IPS DF 4.7 (cell line): ENCODE data around the gene TPST1.

ENCODE experiments used
- DNase-seq: peaks from one replicate; pipeline ENCODE4 v3.0.0-alpha.2; 2013; ENCODE audit warnings: low spot score; ENCODE audit errors: extremely low read depth

The TPST1 gene

DNA sequence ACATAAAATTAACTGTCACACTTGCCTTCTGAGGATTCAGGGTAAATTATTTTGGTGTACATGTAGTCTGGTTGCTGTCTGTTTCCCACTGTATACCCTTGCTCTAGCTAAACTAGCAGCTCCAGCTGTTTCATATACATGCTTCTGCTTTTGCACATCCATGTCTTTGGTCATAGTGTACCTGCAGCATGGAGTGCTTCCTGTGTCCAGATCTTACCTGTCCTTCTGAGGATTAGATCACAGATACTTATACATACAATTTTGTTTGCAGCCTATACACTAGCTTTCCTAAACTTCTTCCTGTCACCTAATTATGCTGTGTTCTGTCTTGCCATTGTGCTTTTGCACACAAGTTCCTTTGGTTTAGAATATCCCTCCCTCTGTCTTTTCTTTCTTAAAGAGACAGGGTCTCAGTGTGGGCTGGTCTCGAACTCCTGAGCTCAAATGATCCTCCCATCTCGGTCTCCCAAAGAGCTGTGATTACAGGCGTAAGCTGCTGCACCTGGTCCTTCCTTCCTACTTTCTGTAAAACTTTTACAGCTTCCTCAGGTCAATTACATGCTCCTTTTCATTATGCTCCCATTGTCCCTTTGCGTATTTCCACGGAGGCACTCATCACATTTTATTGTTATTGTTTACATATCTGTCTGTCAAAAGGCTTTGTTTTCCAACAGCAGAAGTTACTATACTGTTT lies 33.8 kb downstream of the TPST1 start:
- DNase-seq = no peak

DNA sequence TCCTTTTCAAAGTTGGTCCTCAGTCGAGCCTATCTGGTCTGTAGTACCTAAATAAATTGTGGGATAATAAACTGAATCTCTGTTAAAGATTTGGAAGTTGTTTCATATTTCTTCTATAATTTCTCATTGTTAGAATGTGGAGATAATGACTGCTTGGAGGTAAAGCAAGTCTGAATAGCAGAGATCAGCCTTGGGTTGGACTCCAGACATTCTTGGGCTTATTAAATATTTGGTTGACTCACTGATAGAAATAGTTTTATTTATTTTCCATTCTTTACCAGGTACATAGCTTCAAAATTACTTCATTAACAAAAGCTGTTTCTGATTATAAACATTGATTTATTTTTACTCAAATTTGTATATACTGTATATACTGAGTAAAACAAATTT lies 34.3 kb downstream of the TPST1 start:
- DNase-seq = no peak

DNA sequence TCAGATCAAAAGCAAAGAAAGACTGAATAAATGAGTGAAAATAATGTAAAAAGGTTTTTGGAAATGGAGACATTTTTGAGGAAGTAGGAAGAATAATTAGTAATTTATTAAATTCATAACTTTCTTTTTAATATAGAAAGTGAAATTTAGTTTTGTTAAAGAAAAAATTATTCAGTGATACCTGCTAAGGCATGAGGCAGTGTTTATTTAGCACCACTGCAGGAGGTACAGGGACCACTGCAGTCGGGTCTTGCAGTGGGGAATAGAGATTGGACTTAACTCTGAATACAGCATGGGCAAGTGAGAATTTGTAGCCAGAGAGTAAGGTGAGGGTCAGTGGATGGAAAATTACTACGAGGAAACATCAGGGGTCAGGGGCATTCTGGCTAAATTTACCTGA lies 39.9 kb downstream of the TPST1 start:
- DNase-seq = no peak

DNA sequence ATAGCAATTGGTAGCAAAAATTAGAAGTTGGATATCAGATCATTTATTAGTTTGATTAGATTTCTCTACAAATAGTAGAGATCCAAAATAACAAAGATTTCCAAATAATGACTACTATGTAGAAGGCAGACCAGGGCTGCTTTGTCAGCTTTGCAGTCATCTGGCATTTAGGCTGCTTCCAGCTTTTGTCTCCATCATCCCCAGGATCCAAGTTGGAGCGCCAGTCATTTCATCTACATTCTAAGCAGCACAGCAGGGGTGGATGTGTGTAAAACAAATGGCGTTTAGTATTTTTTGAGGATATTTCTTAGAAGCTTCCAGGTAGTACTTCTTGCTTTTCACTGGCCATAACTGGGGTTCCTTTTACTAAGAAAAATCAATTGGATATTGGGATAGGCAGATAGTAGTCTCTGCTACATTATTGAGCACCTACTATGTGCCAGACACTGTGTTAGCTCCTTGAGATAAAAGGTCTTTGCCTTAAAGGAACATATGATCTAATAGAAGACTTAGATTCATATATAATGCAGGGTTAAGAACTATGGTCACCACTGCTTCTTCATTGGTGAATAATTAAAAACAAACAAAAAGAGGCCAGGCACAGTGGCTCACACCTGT lies 41.5 kb downstream of the TPST1 start:
- peak; percentile 16 for DNase-seq

- no peak for DNase-seq
Observed at GRCh38 chr7:66247380-66248078, 42.4 kb downstream of the TPST1 start.

- no peak for DNase-seq
Observed at GRCh38 chr7:66250711-66251110, 45.6 kb downstream of the TPST1 start.

GRCh38 chr7:66255534-66256100 lies 50.5 kb downstream of the TPST1 start:
- no peak for DNase-seq

GRCh38 chr7:66256281-66256680 lies 51.1 kb downstream of the TPST1 start:
- no peak for DNase-seq

DNA sequence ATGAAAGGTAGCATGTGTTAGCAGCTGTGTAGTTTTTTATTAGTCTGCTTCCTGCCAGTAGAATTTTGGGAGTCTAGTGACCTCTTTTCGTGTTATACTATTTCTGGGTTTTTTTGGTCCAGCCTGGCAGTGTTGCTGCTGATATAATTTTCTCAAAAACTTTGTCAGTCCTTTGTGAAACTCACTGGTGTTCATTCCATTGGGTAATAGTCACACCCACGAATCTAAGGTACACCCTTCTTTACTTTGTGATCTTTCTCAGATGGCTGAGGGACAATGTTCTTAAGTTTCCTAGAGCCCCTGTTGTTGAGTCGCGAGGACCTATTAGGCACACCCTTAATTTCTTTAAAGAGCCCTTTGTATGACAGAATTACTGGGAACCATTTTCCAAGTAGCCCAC lies 52.3 kb downstream of the TPST1 start:
- no peak for DNase-seq

GRCh38 chr7:66258409-66258808 lies 53.3 kb downstream of the TPST1 start:
- no peak for DNase-seq

- DNase-seq = no peak
Observed at GRCh38 chr7:66261941-66262340, 56.8 kb downstream of the TPST1 start.

GRCh38 chr7:66263936-66264335 lies 58.8 kb downstream of the TPST1 start:
- DNase-seq = no peak

DNA sequence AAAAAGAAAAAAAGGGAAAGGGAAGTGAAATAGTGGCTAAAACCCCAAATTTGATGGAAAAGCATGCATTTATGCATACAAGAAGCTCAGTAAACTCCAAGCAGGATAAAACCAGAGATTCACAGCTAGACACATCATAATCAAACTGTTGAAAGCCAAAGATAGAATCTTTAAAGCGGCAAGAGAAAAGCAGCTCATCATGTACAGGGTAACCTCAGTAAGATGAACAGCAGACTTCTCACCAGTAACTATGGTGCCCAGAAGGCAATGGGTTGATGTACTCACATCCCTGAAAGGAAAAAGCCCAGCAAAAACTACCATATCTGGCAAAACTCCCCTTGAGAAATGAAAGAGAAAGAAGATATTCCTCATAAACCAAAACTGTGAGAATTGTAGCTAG lies 60.4 kb downstream of the TPST1 start:
- no peak for DNase-seq

- DNase-seq = no peak
Observed at GRCh38 chr7:66267249-66267648, 62.1 kb downstream of the TPST1 start.

- no peak for DNase-seq
Observed at GRCh38 chr7:66269978-66270377, 64.8 kb downstream of the TPST1 start.

GRCh38 chr7:66272321-66272720 lies 67.2 kb downstream of the TPST1 start:
- DNase-seq = no peak

DNA sequence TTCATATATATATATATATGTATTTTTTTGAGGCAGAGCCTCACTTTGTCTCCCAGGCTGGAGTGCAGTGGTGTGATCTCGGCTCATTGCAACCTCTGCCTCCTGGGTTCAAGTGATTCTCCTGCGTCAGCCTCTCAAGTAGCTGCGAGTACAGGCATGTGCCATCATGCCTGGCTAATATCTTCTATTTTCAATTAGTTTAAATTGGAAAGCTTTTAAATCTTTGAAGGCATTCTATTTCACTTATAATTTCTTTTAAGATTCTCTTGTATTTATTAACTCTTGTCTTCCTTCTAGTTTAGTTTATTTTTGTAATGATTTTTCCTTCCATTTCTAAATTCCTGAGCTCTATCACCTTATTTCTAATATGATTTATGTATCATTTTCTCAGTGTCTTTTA lies 71.2 kb downstream of the TPST1 start:
- no peak for DNase-seq

DNA sequence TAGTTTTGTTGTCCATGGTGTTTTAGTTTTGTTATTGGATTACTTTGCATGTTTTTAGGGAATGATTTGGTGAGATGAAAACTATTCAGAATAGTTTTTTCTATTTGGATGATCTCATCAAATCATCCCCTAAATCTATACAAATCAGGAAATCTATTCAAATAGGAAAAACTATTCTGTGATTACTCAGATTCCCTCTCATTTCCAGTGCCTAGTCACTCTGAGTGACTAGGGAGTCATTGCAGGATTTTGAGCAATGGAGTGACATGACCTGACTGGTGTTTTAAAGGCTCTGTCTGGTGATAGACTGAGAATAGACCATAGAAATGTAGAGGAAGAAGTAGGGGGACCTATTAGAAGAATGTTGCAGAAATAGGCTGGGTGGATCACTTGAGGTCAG lies 72.4 kb downstream of the TPST1 start:
- no peak for DNase-seq

DNA sequence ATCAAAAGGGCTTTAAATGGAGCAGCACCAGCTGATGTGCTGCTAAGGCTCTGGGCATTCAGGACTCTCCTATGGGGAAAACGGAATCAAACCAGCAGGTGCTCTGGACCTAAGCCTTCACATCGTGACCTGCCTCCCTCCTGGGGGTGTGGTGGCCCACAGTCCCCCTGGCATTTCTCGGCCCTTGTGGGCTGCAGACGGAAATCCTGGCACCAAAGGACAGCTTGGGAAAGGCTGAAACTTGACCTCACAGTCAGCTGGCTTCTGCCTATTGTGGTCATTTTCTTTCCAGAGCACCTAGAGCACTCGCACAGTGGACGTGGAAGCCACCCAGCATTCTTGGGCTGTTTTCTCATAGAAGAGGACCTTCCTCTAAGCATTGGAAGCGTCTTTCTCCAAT lies 74.8 kb downstream of the TPST1 start:
- DNase-seq = no peak

DNA sequence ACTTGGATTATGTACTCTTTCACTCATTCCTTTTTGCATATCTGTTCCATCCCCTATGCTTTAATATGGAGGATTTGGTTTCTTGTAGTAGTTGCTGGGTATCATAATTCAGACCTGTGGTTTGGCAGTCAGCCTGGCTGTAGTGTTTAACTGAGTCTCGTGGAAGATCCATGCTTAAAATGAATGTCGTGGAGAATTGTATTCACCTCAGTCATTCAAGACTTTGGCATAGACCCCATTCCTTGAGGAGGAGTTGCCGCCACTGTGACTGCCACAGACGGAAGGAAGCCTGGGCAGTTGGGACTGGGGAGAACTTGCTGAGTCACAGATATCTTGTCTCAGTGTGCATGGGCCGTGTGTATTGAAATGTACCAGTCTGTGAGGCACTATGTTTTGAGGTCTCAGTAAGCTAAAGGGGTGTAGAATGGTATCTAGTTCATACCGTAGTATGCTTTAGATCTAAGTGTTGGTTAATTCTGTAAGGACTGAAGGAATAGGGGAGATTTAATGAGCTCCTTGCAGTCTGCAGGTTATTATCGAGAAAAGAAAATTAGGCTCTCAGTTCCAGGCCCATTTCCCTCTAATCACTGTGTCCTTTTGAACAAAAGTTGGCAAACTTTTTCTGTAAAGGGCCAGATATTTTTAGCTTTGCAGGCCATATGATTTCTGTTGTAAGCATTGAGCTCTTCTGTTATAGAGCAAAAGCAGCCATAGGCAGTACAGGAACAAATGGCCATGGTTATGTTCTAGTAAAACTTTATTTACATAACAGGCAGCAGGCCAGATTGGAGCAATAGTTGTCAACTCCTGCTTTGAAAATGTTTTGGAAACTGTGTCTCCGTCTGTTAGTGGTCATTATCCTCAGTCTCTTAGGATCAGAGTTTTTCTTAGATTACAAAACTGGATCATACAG lies 76.8 kb downstream of the TPST1 start:
- no peak for DNase-seq

DNA sequence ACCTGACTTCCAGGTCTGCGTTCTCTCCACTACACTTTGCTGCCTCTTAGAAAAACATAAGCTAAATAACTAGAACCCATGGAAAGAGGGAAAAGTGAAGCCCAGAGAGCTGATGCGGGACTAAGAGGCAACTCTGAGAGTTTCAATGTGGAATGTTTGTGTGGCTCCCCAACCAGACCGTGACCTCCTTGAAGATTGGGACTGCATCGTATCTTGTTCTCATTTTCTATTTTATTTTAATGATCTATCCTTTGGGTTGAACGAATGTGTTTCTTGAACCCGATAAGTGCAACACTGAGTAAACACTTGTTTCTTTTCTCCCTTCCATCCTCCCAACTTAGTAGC lies 77.4 kb downstream of the TPST1 start:
- no peak for DNase-seq
